OCI-LY3 (cell line): ENCODE results near the gene SEC14L1.

Source experiments
- EZH2phosphoT487 ChIP-seq: fragments of 200-600 bp; shearing (Covaris generic); IDR thresholded peaks from 2 replicates; pipeline ENCODE4 v1.6.1; 2018; ENCODE audit warnings: antibody characterized with exemption, mixed run types, low read depth
- TF ChIP-seq, protein P1 (sequence below): fragments of 200-600, 300-600 bp; sonication (generic); IDR thresholded peaks from 2 replicates; pipeline ENCODE4 v1.5.1; 2014; ENCODE audit warnings: antibody characterized with exemption, low read length, low read depth

DNA sequence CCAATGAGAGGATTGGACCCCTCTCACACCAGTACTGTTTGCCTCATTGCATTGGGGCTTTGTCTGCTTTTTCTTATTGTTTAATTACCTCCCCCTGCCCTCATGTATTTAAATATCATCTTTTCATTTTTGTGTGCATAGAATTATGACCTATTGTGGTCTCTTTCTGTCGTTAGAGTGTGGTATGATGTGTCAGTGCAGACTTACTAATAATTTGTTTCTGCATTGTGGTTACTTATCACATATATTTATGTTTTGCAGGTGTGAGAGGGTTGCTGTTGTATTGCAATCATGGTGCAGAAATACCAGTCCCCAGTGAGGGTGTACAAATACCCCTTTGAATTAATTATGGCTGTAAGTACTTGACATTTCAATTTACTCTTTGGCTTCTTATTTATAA lies 2.5 kb downstream of the SEC14L1 start:
- TF ChIP-seq, protein P1, sequence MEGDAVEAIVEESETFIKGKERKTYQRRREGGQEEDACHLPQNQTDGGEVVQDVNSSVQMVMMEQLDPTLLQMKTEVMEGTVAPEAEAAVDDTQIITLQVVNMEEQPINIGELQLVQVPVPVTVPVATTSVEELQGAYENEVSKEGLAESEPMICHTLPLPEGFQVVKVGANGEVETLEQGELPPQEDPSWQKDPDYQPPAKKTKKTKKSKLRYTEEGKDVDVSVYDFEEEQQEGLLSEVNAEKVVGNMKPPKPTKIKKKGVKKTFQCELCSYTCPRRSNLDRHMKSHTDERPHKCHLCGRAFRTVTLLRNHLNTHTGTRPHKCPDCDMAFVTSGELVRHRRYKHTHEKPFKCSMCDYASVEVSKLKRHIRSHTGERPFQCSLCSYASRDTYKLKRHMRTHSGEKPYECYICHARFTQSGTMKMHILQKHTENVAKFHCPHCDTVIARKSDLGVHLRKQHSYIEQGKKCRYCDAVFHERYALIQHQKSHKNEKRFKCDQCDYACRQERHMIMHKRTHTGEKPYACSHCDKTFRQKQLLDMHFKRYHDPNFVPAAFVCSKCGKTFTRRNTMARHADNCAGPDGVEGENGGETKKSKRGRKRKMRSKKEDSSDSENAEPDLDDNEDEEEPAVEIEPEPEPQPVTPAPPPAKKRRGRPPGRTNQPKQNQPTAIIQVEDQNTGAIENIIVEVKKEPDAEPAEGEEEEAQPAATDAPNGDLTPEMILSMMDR, result no peak
- TF ChIP-seq EZH2phosphoT487, result no peak
